ENCODE data around the gene TRIP13.

DNA sequence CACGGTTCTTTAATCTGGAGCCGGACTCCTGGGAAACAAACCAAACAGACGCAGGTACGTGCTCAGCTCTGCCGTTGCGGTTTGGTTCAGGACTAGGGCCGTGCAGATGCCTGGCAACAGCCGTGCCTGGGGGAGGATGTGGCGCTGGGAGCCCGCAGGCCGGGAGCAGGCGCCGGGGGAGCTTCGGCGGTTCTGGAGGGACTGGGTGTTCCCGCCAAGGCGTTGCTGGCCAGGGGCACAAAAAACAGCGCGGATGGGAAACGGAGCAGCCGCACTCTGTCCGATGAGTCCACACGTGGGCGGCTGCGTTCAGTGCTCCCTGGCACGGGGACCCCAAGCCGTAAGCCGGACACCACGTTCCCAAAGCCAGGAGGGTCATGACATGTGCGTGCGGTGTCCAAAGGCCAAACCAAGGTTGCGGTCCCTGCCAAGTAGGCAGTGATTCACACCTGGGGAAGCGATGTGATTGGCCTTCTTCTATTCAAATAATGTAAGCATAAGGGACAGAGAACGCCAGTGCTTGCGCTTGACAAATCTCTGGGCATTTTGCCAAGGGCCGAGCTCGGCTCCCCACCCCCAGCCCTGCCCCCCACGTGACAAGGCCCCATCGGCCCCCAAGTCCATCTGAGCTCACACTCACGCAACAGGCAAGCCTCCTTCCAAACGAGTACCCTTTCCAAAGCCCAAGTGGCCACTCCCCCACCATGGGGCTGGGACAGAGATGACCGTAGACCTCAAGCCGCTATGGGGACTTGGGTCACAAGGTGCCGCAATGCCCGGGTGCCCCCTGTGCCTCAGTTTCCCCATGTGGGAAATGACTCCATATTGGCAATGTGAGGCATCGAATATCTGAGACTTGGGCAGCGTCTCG lies 66.3 kb downstream of the TRIP13 start:
- no peak for TF ChIP-seq CTCF (IDR thresholded peaks at IDR 0.05)
- TF ChIP-seq ZFX (IDR thresholded peaks at IDR 0.05; ENCODE audit: borderline replicate concordance): no peak

Data from 22Rv1 (cell line).